ENCODE data around the gene HYAL3. TPM values are rescaled to one million over a fixed set of nuclear protein-coding genes. Genes with fewer than 3 reads are reported as not detected.
A peak's percentile ranks its signal among the peaks of the same experiment; 100 is the strongest.

HYAL3 gene
- total RNA-seq, 1 experiment from 2014 or later = 2.9 TPM

DNA sequence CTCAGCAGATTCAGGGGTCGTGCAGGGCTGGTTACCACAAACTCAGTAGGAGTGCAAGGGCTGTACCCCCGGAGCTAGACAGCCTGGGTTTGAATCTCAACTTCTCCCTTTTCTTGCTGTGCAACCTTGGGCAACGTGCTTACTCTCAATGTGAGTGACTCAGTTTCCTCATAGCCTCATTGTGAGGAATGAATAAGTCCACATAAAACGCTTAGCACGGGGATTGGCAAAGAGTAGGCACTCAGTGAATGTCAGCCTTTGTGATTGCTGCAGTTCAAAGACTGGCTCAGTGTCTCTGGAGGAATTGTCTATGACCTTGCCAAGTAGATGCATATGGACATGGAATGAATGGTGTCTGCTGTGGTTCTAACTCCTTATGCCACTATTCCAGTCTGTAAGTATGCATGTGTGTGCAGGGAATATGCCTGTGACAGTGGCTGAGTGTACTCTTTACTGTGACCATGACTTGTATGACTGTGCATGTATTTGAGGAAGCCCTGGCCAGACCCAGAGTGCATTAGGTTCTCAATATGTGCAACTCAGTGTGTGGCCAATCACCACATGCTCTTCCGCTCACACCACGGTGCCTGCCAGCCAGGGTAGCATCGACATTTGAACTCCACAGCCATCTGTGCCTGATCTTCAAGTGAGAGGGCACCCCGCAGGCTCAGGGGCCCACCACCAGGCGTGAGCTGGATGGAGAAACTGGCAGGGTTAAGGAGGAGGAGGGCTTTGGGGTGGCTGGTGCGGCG is 900 bp upstream of the HYAL3 start:
- Mint-ChIP-seq H3K4me3 (peak overlapping the region; percentile 97), H3K36me3 (0 out of 2 replicates have a peak, but pooled peaks cover 4% of the 10 kb centered on the region), H3K27me3 (ENCODE audit: low read depth) (no peaks in the 10 kb centered on the region; the same call in 1 of the 2 replicates), H3K9me3 (0 out of 2 replicates have a peak, but pooled peaks cover 5% of the 10 kb centered on the region), H3K4me1 (peaks cover 22% of the 10 kb centered on the region), H3K27ac (peak overlapping the region; percentile 82)
- POLR2A ChIA-PET = interaction anchor here (0.8 to 1.4 kb wide), 6 partner anchors 18 to 50 kb away, joined by 3 to 8 read pairs (median 4); partner anchors contain the start of genes CYB561D2, HYAL2 and NPRL2
- CTCF ChIA-PET = interaction anchor here (0.9 to 5.9 kb wide), 20 partner anchors 15 to 312 kb away, joined by 3 to 95 read pairs (median 4); partner anchors contain the start of genes CISH and HYAL2
- ATAC-seq (no peak), DNase-seq (ENCODE audit: low spot score) (no peak)
- TF ChIP-seq, protein P1, sequence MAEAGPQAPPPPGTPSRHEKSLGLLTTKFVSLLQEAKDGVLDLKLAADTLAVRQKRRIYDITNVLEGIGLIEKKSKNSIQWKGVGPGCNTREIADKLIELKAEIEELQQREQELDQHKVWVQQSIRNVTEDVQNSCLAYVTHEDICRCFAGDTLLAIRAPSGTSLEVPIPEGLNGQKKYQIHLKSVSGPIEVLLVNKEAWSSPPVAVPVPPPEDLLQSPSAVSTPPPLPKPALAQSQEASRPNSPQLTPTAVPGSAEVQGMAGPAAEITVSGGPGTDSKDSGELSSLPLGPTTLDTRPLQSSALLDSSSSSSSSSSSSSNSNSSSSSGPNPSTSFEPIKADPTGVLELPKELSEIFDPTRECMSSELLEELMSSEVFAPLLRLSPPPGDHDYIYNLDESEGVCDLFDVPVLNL (CRISPR knock-in tag; IDR thresholded peaks at IDR 0.05; ENCODE audit: borderline replicate concordance, low read depth) = no peak
- TF ChIP-seq, protein P2, sequence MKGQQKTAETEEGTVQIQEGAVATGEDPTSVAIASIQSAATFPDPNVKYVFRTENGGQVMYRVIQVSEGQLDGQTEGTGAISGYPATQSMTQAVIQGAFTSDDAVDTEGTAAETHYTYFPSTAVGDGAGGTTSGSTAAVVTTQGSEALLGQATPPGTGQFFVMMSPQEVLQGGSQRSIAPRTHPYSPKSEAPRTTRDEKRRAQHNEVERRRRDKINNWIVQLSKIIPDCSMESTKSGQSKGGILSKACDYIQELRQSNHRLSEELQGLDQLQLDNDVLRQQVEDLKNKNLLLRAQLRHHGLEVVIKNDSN (CRISPR knock-in tag; IDR thresholded peaks at IDR 0.05) = no peak
- TF ChIP-seq KAT7 (CRISPR knock-in tag; IDR thresholded peaks at IDR 0.05; ENCODE audit: borderline replicate concordance) (no peak), ELF4 (CRISPR knock-in tag; IDR thresholded peaks at IDR 0.05; ENCODE audit: low read depth) (no peak), NFYB (CRISPR knock-in tag; conservative IDR thresholded peaks at IDR 0.05; ENCODE audit: low read depth) (no peak), RORB (CRISPR knock-in tag; IDR thresholded peaks at IDR 0.05) (no peak), SMAD3 (CRISPR knock-in tag; IDR thresholded peaks at IDR 0.05; ENCODE audit: borderline replicate concordance) (no peak), ZNF317 (CRISPR knock-in tag; IDR thresholded peaks at IDR 0.05; ENCODE audit: borderline replicate concordance, low read depth) (no peak), JUN (CRISPR knock-in tag; IDR thresholded peaks at IDR 0.05) (no peak), ZNF263 (CRISPR knock-in tag; IDR thresholded peaks at IDR 0.05; ENCODE audit: low read depth) (no peak)
- TF ChIP-seq, protein P3, sequence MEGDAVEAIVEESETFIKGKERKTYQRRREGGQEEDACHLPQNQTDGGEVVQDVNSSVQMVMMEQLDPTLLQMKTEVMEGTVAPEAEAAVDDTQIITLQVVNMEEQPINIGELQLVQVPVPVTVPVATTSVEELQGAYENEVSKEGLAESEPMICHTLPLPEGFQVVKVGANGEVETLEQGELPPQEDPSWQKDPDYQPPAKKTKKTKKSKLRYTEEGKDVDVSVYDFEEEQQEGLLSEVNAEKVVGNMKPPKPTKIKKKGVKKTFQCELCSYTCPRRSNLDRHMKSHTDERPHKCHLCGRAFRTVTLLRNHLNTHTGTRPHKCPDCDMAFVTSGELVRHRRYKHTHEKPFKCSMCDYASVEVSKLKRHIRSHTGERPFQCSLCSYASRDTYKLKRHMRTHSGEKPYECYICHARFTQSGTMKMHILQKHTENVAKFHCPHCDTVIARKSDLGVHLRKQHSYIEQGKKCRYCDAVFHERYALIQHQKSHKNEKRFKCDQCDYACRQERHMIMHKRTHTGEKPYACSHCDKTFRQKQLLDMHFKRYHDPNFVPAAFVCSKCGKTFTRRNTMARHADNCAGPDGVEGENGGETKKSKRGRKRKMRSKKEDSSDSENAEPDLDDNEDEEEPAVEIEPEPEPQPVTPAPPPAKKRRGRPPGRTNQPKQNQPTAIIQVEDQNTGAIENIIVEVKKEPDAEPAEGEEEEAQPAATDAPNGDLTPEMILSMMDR (IDR thresholded peaks at IDR 0.05) = no peak
- TF ChIP-seq, protein P4, sequence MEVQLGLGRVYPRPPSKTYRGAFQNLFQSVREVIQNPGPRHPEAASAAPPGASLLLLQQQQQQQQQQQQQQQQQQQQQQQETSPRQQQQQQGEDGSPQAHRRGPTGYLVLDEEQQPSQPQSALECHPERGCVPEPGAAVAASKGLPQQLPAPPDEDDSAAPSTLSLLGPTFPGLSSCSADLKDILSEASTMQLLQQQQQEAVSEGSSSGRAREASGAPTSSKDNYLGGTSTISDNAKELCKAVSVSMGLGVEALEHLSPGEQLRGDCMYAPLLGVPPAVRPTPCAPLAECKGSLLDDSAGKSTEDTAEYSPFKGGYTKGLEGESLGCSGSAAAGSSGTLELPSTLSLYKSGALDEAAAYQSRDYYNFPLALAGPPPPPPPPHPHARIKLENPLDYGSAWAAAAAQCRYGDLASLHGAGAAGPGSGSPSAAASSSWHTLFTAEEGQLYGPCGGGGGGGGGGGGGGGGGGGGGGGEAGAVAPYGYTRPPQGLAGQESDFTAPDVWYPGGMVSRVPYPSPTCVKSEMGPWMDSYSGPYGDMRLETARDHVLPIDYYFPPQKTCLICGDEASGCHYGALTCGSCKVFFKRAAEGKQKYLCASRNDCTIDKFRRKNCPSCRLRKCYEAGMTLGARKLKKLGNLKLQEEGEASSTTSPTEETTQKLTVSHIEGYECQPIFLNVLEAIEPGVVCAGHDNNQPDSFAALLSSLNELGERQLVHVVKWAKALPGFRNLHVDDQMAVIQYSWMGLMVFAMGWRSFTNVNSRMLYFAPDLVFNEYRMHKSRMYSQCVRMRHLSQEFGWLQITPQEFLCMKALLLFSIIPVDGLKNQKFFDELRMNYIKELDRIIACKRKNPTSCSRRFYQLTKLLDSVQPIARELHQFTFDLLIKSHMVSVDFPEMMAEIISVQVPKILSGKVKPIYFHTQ (CRISPR knock-in tag; IDR thresholded peaks at IDR 0.05) = no peak

DNA sequence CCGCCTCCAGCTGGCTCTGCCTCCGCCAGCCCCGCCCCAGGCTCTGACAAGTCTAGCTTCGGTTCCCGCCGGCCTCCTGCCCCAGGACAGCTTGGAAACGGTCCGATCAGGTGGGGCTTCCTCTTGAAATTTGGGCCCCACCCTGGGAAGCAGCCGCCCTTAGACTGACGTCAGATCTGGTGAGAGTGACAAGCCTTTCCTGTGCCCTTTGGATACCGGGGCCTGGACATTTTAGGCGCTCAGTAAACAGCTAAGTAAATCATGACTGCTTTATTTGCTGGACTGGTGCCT is 378 bp upstream of the HYAL3 start:
- 0 out of 2 replicates have a peak, but pooled peaks cover 1% of the 10 kb centered on the region for H3K9me3 Mint-ChIP-seq
- peak overlapping the region; percentile 82 for H3K27ac Mint-ChIP-seq
- peaks cover 22% of the 10 kb centered on the region for H3K4me1 Mint-ChIP-seq
- ChIA-PET CTCF (interaction anchor here (0.6 to 5.9 kb wide), 20 partner anchors 15 to 312 kb away, joined by 3 to 95 read pairs (median 4); partner anchors contain the start of genes CISH and HYAL2), POLR2A (interaction anchor here (0.5 to 1.4 kb wide), 7 partner anchors 18 to 51 kb away, joined by 3 to 8 read pairs (median 4); partner anchors contain the start of genes CYB561D2, HYAL2 and NPRL2)
- peak overlapping the region; percentile 97 for H3K4me3 Mint-ChIP-seq
- DNase-seq (ENCODE audit: low spot score) (no peak), ATAC-seq (no peak)
- H3K36me3 Mint-ChIP-seq = 0 out of 2 replicates have a peak, but pooled peaks cover under 1% of the 10 kb centered on the region
- TF ChIP-seq, protein P3 (IDR thresholded peaks at IDR 0.05) = no peak
- TF ChIP-seq CBFB (CRISPR knock-in tag; IDR thresholded peaks at IDR 0.05; ENCODE audit: low read depth) = no peak
- peak; percentile 33; the same call in 1 of the 2 replicates for TF ChIP-seq GABPB1 (CRISPR knock-in tag; IDR thresholded peaks at IDR 0.05)
- no peak for TF ChIP-seq RORB (CRISPR knock-in tag; IDR thresholded peaks at IDR 0.05)
- no peak for TF ChIP-seq CREB1 (CRISPR knock-in tag; IDR thresholded peaks at IDR 0.05)
- no peak for TF ChIP-seq SP1 (CRISPR knock-in tag; conservative IDR thresholded peaks at IDR 0.05)
- TF ChIP-seq NR2C2 (CRISPR knock-in tag; IDR thresholded peaks at IDR 0.05) = no peak
- H3K27me3 Mint-ChIP-seq (ENCODE audit: low read depth) = no peaks in the 10 kb centered on the region; the same call in 1 of the 2 replicates
